ENCODE measurements around the gene PTPRN2.

DNA sequence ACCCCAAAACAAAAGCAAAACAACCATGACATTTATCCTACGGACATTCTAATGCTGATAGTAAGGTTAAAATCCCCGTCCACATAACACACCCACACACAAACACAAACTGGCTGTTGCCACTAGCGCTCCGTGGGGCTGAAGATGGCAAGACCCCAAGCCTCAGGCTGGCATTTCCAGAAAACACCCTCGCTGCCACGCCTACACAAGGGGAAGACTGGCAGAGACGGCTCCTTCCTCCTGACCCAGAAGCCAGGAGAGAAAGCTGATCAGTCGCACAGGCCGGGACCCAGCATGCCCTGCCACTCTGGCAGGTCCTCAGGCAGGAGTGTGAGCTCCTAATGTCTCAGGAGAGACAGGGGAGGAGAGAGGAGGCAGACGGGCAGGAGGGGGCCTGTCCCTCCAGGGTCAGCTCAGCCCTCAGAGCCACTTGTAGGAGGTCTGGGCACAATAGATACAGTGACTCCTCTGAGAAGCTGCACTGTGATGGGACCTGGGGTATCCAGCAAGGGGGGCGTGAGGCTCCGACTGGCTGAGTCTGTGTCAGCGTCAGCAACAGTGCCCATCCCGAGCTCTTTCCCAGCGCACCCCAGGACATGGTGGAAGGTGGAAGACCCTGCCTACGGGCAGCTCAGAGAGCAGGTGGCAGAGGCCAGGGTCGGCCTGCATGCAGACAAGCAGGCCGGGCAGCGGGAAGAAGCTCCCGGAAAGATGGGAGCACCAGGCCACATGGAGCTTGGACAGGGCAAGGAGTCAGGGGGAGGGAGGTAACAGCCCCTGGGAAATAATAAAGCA is 326.9 kb downstream of the PTPRN2 start:
- no peak for TF ChIP-seq POLR2AphosphoS5 (IDR thresholded peaks at IDR 0.05)
- TF ChIP-seq, protein P1, sequence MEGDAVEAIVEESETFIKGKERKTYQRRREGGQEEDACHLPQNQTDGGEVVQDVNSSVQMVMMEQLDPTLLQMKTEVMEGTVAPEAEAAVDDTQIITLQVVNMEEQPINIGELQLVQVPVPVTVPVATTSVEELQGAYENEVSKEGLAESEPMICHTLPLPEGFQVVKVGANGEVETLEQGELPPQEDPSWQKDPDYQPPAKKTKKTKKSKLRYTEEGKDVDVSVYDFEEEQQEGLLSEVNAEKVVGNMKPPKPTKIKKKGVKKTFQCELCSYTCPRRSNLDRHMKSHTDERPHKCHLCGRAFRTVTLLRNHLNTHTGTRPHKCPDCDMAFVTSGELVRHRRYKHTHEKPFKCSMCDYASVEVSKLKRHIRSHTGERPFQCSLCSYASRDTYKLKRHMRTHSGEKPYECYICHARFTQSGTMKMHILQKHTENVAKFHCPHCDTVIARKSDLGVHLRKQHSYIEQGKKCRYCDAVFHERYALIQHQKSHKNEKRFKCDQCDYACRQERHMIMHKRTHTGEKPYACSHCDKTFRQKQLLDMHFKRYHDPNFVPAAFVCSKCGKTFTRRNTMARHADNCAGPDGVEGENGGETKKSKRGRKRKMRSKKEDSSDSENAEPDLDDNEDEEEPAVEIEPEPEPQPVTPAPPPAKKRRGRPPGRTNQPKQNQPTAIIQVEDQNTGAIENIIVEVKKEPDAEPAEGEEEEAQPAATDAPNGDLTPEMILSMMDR (IDR thresholded peaks at IDR 0.05), result no peak
- TF ChIP-seq POLR2A (IDR thresholded peaks at IDR 0.05), result no peak

All from sigmoid colon (tissue), 4 donors.